BLaER1 (cell line): ENCODE data around the gene CTDSPL.

Experiments
- H3K27ac ChIP-seq: shearing (Covaris generic); formaldehyde crosslinking; 2 replicates; pipeline ENCODE4 v1.8.1; 2022
- H3K27me3 ChIP-seq: shearing (Covaris generic); formaldehyde crosslinking; 2 replicates; pipeline ENCODE4 v1.8.1; 2022
- H3K36me3 ChIP-seq: shearing (Covaris generic); formaldehyde crosslinking; 2 replicates; pipeline ENCODE4 v1.8.1; 2022
- H3K4me1 ChIP-seq: shearing (Covaris generic); formaldehyde crosslinking; 2 replicates; pipeline ENCODE4 v1.8.1; 2022
- H3K4me2 ChIP-seq: shearing (Covaris generic); formaldehyde crosslinking; 2 replicates; pipeline ENCODE4 v1.8.1; 2022
- H3K4me3 ChIP-seq: shearing (Covaris generic); formaldehyde crosslinking; 2 replicates; pipeline ENCODE4 v1.8.1; 2022
- H3K9ac ChIP-seq: shearing (Covaris generic); formaldehyde crosslinking; 2 replicates; pipeline ENCODE4 v1.8.1; 2022
- H3K9me3 ChIP-seq: shearing (Covaris generic); formaldehyde crosslinking; 2 replicates; pipeline ENCODE4 v1.8.1; 2022
- H4K20me1 ChIP-seq: shearing (Covaris generic); formaldehyde crosslinking; 2 replicates; pipeline ENCODE4 v1.8.1; 2022
- Cebpa-rat ChIP-seq: shearing (Covaris generic); IDR thresholded peaks from 2 replicates; pipeline ENCODE4 v1.8.1; 2022

Gene CTDSPL

GRCh38 chr3:37825744-37826400, 35.8 kb upstream of the CTDSPL start:
- TF ChIP-seq Cebpa-rat, result no peak
- Histone ChIP-seq H3K9me3 (no peaks in the 10 kb centered on the region), H3K9ac (no peak overlapping the region), H3K4me2 (no peak overlapping the region), H3K27me3 (no peaks in the 10 kb centered on the region), H3K36me3 (no peaks in the 10 kb centered on the region), H3K4me1 (no peaks in the 10 kb centered on the region), H3K27ac (no peak overlapping the region), H4K20me1 (no peaks in the 10 kb centered on the region), H3K4me3 (no peak overlapping the region)

GRCh38 chr3:37826502-37826901, 35.2 kb upstream of the CTDSPL start:
- no peaks in the 10 kb centered on the region for H3K36me3 ChIP-seq
- TF ChIP-seq Cebpa-rat, result no peak
- H4K20me1 ChIP-seq, result no peaks in the 10 kb centered on the region
- no peak overlapping the region for H3K27ac ChIP-seq
- no peak overlapping the region for H3K9ac ChIP-seq
- no peaks in the 10 kb centered on the region for H3K9me3 ChIP-seq
- no peaks in the 10 kb centered on the region for H3K4me1 ChIP-seq
- H3K27me3 ChIP-seq, result no peaks in the 10 kb centered on the region
- no peak overlapping the region for H3K4me3 ChIP-seq
- no peak overlapping the region for H3K4me2 ChIP-seq

- H4K20me1 ChIP-seq, result no peaks in the 10 kb centered on the region
- no peak overlapping the region for H3K4me3 ChIP-seq
- H3K27me3 ChIP-seq, result no peaks in the 10 kb centered on the region
- H3K9me3 ChIP-seq, result no peaks in the 10 kb centered on the region
- H3K4me1 ChIP-seq, result no peaks in the 10 kb centered on the region
- H3K27ac ChIP-seq, result no peak overlapping the region
- no peak for TF ChIP-seq Cebpa-rat
- H3K9ac ChIP-seq, result no peak overlapping the region
- no peaks in the 10 kb centered on the region for H3K36me3 ChIP-seq
- no peak overlapping the region for H3K4me2 ChIP-seq
Observed at GRCh38 chr3:37826933-37827332, 34.7 kb upstream of the CTDSPL start.

GRCh38 chr3:37832480-37832879, 29.2 kb upstream of the CTDSPL start:
- H3K27ac ChIP-seq, result no peak overlapping the region
- no peak overlapping the region for H3K4me2 ChIP-seq
- no peaks in the 10 kb centered on the region for H3K9me3 ChIP-seq
- no peaks in the 10 kb centered on the region for H3K4me1 ChIP-seq
- H3K9ac ChIP-seq, result no peak overlapping the region
- H3K27me3 ChIP-seq, result no peaks in the 10 kb centered on the region
- H3K4me3 ChIP-seq, result no peak overlapping the region
- no peak for TF ChIP-seq Cebpa-rat
- H3K36me3 ChIP-seq, result no peaks in the 10 kb centered on the region
- H4K20me1 ChIP-seq, result no peaks in the 10 kb centered on the region

GRCh38 chr3:37833302-37834186, 28.1 kb upstream of the CTDSPL start:
- no peaks in the 10 kb centered on the region; the same call in 1 of the 2 replicates for H3K9me3 ChIP-seq
- H3K27ac ChIP-seq, result no peak overlapping the region
- no peaks in the 10 kb centered on the region for H4K20me1 ChIP-seq
- no peak overlapping the region for H3K9ac ChIP-seq
- H3K4me1 ChIP-seq, result no peaks in the 10 kb centered on the region
- TF ChIP-seq Cebpa-rat, result no peak
- H3K36me3 ChIP-seq, result no peaks in the 10 kb centered on the region
- no peaks in the 10 kb centered on the region for H3K27me3 ChIP-seq
- H3K4me3 ChIP-seq, result no peak overlapping the region
- H3K4me2 ChIP-seq, result no peak overlapping the region

GRCh38 chr3:37836589-37836988, 25.1 kb upstream of the CTDSPL start:
- Histone ChIP-seq H4K20me1 (no peaks in the 10 kb centered on the region), H3K36me3 (peaks cover 8% of the 10 kb centered on the region; the same call in 1 of the 2 replicates), H3K4me2 (no peak overlapping the region), H3K27ac (no peak overlapping the region), H3K4me3 (no peak overlapping the region), H3K4me1 (no peaks in the 10 kb centered on the region), H3K27me3 (no peaks in the 10 kb centered on the region), H3K9ac (no peak overlapping the region), H3K9me3 (no peaks in the 10 kb centered on the region; the same call in 1 of the 2 replicates)
- no peak for TF ChIP-seq Cebpa-rat

GRCh38 chr3:37847689-37848088, 14.0 kb upstream of the CTDSPL start:
- no peak overlapping the region for H3K4me3 ChIP-seq

GRCh38 chr3:37849146-37849923, 12.3 kb upstream of the CTDSPL start:
- Histone ChIP-seq H3K4me1 (no peaks in the 10 kb centered on the region), H3K9ac (no peak overlapping the region), H4K20me1 (no peaks in the 10 kb centered on the region), H3K4me3 (no peak overlapping the region), H3K27ac (no peak overlapping the region), H3K4me2 (no peak overlapping the region), H3K9me3 (no peaks in the 10 kb centered on the region), H3K27me3 (no peaks in the 10 kb centered on the region), H3K36me3 (peaks cover 4% of the 10 kb centered on the region; the same call in 1 of the 2 replicates)
- TF ChIP-seq Cebpa-rat, result no peak

More at GRCh38 chr3:37847689-37848088, 14.0 kb upstream of the CTDSPL start:
- no peaks in the 10 kb centered on the region for H3K4me1 ChIP-seq
- no peaks in the 10 kb centered on the region for H3K9me3 ChIP-seq
- no peak overlapping the region for H3K4me2 ChIP-seq
- peaks cover 4% of the 10 kb centered on the region; the same call in 1 of the 2 replicates for H3K36me3 ChIP-seq
- H3K27ac ChIP-seq, result no peak overlapping the region
- H4K20me1 ChIP-seq, result no peaks in the 10 kb centered on the region
- no peak overlapping the region for H3K9ac ChIP-seq
- TF ChIP-seq Cebpa-rat, result no peak
- no peaks in the 10 kb centered on the region for H3K27me3 ChIP-seq

GRCh38 chr3:37852097-37852496, 9.6 kb upstream of the CTDSPL start:
- H3K27me3 ChIP-seq, result no peaks in the 10 kb centered on the region
- TF ChIP-seq Cebpa-rat, result no peak
- H3K4me1 ChIP-seq, result no peaks in the 10 kb centered on the region
- H3K9me3 ChIP-seq, result no peaks in the 10 kb centered on the region
- H3K9ac ChIP-seq, result no peak overlapping the region
- H3K27ac ChIP-seq, result no peak overlapping the region
- H3K4me3 ChIP-seq, result no peak overlapping the region
- no peak overlapping the region for H3K4me2 ChIP-seq
- H4K20me1 ChIP-seq, result no peaks in the 10 kb centered on the region
- H3K36me3 ChIP-seq, result peaks cover 4% of the 10 kb centered on the region; the same call in 1 of the 2 replicates
